Measurements from ENCODE around the gene OR2AK2.

OR2AK2 gene

DNA sequence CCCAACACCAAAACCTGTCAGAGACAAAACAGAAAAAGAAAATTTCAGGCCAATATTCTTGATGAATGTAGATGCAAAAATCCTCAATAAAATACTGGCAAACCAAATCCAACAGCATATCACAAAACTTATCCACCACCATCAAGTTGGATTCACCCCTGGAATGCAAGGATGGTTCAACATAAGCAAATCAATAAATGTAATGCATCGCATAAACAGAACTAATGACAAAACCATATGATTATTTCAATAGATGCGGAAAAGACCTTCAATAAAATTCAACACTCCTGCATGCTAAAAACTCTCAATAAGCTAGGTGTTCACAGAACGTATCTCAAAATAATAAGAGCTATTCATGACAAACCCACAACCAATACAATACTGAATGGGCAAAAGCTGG is 44.6 kb downstream of the OR2AK2 start:
- Histone ChIP-seq H3K9me3 (replicated peaks; ENCODE audit: insufficient read depth, low read length) (no peaks in the 10 kb centered on the region), H3F3A (ENCODE audit: insufficient read depth, low read length) (no peaks in the 10 kb centered on the region), H3K27me3 (replicated peaks; ENCODE audit: insufficient read depth, low read length) (no peaks in the 10 kb centered on the region), H4K20me1 (ENCODE audit: insufficient read depth, low read length) (no peaks in the 10 kb centered on the region; the same call in 1 of the 2 replicates), H3K4me1 (ENCODE audit: low read length) (no peaks in the 10 kb centered on the region), H3K9ac (ENCODE audit: low read length) (no peak overlapping the region), H3K4me2 (ENCODE audit: low read depth, low read length) (no peak overlapping the region), H3K4me3 (ENCODE audit: low read length) (no peak overlapping the region), H2AFZ (ENCODE audit: low read length) (no peak overlapping the region), H3K36me3 (replicated peaks; ENCODE audit: insufficient read depth, low read length) (no peaks in the 10 kb centered on the region), H3K79me2 (ENCODE audit: low read length) (no peaks in the 10 kb centered on the region), H3K27ac (ENCODE audit: low read length) (no peak overlapping the region), H3K9me2 (replicated peaks; ENCODE audit: insufficient read depth, low read length) (no peaks in the 10 kb centered on the region)
- TF ChIP-seq EZH2 (optimal IDR thresholded peaks at IDR 0.05; ENCODE audit: low read depth, low read length) (no peak), EZH2phosphoT487 (IDR thresholded peaks at IDR 0.05; ENCODE audit: low read length) (no peak)
- TF ChIP-seq, protein P1, sequence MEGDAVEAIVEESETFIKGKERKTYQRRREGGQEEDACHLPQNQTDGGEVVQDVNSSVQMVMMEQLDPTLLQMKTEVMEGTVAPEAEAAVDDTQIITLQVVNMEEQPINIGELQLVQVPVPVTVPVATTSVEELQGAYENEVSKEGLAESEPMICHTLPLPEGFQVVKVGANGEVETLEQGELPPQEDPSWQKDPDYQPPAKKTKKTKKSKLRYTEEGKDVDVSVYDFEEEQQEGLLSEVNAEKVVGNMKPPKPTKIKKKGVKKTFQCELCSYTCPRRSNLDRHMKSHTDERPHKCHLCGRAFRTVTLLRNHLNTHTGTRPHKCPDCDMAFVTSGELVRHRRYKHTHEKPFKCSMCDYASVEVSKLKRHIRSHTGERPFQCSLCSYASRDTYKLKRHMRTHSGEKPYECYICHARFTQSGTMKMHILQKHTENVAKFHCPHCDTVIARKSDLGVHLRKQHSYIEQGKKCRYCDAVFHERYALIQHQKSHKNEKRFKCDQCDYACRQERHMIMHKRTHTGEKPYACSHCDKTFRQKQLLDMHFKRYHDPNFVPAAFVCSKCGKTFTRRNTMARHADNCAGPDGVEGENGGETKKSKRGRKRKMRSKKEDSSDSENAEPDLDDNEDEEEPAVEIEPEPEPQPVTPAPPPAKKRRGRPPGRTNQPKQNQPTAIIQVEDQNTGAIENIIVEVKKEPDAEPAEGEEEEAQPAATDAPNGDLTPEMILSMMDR (IDR thresholded peaks at IDR 0.05; ENCODE audit: low read length): no peak
- DNase-seq: no peak

GRCh38 chr1:248013229-248013710 is 48.2 kb downstream of the OR2AK2 start, which contains the start of gene OR2L5:
Gene OR2L5, plus strand, starts transcription at chr1:248013660. Its CDS starts 8,288 bp downstream, at chr1:248021948.
- Histone ChIP-seq H3F3A (ENCODE audit: insufficient read depth, low read length) (no peaks in the 10 kb centered on the region), H3K36me3 (replicated peaks; ENCODE audit: insufficient read depth, low read length) (no peaks in the 10 kb centered on the region), H3K4me2 (ENCODE audit: low read depth, low read length) (no peak within 1 kb of the TSS), H3K4me1 (ENCODE audit: low read length) (no peaks in the 10 kb centered on the region), H3K27ac (ENCODE audit: low read length) (no peak within 1 kb of the TSS), H4K20me1 (ENCODE audit: insufficient read depth, low read length) (no peaks in the 10 kb centered on the region), H3K4me3 (ENCODE audit: low read length) (no peak within 1 kb of the TSS), H3K9me3 (replicated peaks; ENCODE audit: insufficient read depth, low read length) (no peaks in the 10 kb centered on the region), H3K9ac (ENCODE audit: low read length) (no peak within 1 kb of the TSS), H3K79me2 (ENCODE audit: low read length) (no peaks in the 10 kb centered on the region), H2AFZ (ENCODE audit: low read length) (no peak within 1 kb of the TSS), H3K9me2 (replicated peaks; ENCODE audit: insufficient read depth, low read length) (no peaks in the 10 kb centered on the region), H3K27me3 (replicated peaks; ENCODE audit: insufficient read depth, low read length) (no peaks in the 10 kb centered on the region)
- TF ChIP-seq EZH2 (optimal IDR thresholded peaks at IDR 0.05; ENCODE audit: low read depth, low read length): no peak
- TF ChIP-seq, protein P1 (IDR thresholded peaks at IDR 0.05; ENCODE audit: low read length): no peak
- TF ChIP-seq EZH2phosphoT487 (IDR thresholded peaks at IDR 0.05; ENCODE audit: low read length): no peak
- DNase-seq: no peak

GRCh38 chr1:248015803-248016202 is 50.8 kb downstream of the OR2AK2 start:
- no peaks in the 10 kb centered on the region for H3K4me1 ChIP-seq (ENCODE audit: low read length)
- H3K27me3 ChIP-seq (replicated peaks; ENCODE audit: insufficient read depth, low read length): no peaks in the 10 kb centered on the region
- H3K9me3 ChIP-seq (replicated peaks; ENCODE audit: insufficient read depth, low read length): no peaks in the 10 kb centered on the region
- no peak overlapping the region for H3K4me3 ChIP-seq (ENCODE audit: low read length)
- no peak for DNase-seq
- no peak overlapping the region for H2AFZ ChIP-seq (ENCODE audit: low read length)
- H3F3A ChIP-seq (ENCODE audit: insufficient read depth, low read length): no peaks in the 10 kb centered on the region
- H3K4me2 ChIP-seq (ENCODE audit: low read depth, low read length): no peak overlapping the region
- H3K9me2 ChIP-seq (replicated peaks; ENCODE audit: insufficient read depth, low read length): no peaks in the 10 kb centered on the region
- TF ChIP-seq EZH2phosphoT487 (IDR thresholded peaks at IDR 0.05; ENCODE audit: low read length): no peak
- TF ChIP-seq EZH2 (optimal IDR thresholded peaks at IDR 0.05; ENCODE audit: low read depth, low read length): no peak
- TF ChIP-seq, protein P1 (IDR thresholded peaks at IDR 0.05; ENCODE audit: low read length): no peak
- H3K9ac ChIP-seq (ENCODE audit: low read length): no peak overlapping the region
- H4K20me1 ChIP-seq (ENCODE audit: insufficient read depth, low read length): no peaks in the 10 kb centered on the region
- no peaks in the 10 kb centered on the region for H3K36me3 ChIP-seq (replicated peaks; ENCODE audit: insufficient read depth, low read length)
- H3K27ac ChIP-seq (ENCODE audit: low read length): no peak overlapping the region
- H3K79me2 ChIP-seq (ENCODE audit: low read length): no peaks in the 10 kb centered on the region
